Hindlimb muscle (tissue), 1 donor: Measurements from ENCODE around the gene SCIMP. TPM values are rescaled to one million over a fixed set of nuclear protein-coding genes. Genes with fewer than 3 reads are reported as not detected.
"Not testable (repeated sequence)": the region's sequence is repeated elsewhere in the genome, so short reads cannot be mapped to it uniquely, and the experiment has no call there.

ENCODE experiments used
- DNase-seq: peaks from one replicate; pipeline ENCODE4 v3.0.0-alpha.2; 2013
- polyA plus RNA-seq: library from polyadenylated mRNA; unstranded; fragments of 120-200 nt; gene quantifications from one replicate; pipeline ENCODE4 v1.2.1, GENCODE V29; 2013; ENCODE audit not compliant: insufficient read length

SCIMP gene
- polyA plus RNA-seq, 1 donor = 1.6 TPM

DNA sequence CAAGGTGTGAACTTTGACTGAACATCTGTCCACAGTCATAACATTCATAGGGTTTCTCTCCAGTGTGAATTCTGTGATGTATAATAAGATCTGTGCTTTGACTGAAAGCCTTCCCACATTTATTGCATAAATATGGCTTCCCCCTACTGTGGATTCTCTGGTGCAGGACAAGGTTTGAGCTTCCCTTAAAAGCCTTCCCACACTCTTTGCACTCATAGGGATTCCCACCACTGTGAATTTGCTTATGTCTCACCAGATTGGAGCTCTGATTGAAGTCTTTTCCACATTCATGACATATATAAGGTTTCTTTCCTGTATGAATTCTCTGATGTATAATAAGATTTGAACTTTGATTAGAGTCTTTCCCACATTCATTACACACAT is 51.3 kb downstream of the SCIMP start:
- DNase-seq = no peak

DNA sequence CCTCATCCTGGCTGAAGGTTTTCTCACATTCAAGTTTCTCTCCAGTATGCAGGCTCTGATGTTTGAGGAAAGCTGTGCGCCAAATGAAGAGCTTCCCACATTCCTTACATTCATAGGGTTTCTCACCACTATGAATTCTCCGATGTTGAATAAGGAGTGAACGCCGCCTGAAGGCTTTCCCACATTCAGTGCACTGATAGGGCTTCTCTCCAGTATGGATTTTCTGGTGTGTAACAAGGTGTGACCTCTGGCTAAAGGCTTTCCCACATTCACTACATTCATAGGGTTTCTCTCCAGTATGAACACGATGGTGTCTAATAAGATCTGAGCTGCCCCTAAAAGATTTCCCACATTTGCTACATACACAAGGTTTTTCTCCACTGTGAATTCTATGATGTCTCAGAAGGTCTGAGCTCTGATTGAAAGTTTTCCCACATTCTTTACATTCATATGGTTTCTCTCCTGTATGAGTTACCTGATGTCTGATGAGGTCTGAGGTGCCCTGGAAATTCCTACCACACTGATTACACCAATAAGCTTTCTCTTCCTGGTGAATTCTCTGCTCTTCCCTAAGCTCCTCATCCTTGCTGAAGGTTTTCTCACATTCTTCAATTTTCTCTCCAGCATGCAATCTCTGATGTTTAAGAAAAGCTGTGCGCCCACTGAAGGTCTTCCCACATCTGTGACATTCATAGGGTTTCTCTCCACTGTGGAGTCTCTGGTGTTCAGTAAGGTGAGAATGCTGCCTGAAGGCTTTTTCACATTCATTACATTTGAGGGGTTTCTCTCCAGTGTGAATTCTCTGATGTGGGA is 51.9 kb downstream of the SCIMP start:
- no peak for DNase-seq

DNA sequence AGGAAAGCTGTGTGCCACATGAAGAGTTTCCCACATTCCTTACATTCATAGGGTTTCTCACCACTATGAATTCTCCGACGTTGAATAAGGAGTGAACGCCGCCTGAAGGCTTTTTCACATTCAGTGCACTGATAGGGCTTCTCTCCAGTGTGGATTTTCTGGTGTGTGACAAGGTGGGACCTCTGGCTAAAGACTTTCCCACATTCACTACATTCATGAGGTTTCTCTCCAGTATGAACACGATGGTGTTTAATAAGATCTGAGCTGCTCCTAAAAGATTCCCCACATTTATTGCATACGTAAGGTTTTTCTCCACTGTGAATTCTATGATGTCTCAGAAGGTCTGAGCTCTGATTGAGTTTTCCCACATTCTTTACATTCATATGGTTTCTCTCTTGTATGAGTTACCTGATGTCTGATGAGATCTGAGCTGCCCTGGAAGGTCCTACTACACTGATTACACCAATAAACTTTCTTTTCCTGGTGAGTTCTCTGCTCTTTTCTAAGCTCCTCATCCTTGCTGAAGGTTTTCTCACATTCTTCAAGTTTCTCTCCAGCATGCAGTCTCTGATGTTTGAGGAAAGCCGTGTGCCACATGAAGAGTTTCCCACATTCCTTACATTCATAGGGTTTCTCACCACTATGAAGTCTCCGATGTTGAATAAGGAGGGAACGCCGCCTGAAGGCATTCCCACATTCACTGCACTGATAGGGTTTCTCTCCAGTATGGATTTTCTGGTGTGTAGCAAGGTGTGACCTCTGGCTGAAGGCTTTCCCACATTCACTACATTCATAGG is 53.0 kb downstream of the SCIMP start:
- DNase-seq = no peak

DNA sequence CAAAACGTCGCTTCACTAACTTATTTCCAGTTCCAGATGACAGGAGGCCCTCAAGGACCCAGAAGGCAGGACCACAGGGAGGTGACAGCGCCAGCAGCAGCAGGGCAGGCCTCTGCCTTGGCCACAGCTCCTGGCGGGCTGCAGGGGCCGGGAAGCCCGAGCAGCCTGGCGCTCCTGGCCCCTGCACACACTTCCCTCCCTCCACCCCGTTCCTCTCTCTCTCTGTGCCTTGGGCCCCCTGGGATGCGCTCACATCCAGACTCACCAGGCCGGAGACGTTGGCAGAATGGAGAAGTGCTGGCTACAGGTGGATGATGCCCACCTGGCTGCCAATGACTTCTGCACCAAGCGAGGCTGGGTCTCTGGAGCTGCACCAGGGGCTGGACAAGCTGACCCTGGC is 55.7 kb downstream of the SCIMP start:
- DNase-seq = no peak

DNA sequence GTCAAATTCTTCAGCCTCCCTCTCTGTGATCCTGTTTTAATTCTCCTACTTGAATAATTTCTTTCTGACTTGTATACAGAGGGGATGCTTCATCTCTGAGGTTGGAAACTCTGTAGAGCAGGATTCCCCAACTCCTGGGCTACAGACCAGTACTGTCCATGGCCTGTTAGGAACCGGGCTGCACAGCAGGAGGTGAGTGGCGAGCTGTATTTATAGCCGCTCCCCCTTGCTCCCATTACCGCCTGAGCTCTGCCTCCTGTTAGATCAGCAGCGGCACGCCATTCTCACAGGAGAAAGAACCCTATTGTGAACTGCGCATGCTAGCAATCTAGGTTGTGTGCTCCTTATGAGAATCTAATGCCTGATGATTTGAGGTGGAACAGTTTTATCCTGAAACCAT is 59.6 kb downstream of the SCIMP start:
- not testable (repeated sequence) for DNase-seq

DNA sequence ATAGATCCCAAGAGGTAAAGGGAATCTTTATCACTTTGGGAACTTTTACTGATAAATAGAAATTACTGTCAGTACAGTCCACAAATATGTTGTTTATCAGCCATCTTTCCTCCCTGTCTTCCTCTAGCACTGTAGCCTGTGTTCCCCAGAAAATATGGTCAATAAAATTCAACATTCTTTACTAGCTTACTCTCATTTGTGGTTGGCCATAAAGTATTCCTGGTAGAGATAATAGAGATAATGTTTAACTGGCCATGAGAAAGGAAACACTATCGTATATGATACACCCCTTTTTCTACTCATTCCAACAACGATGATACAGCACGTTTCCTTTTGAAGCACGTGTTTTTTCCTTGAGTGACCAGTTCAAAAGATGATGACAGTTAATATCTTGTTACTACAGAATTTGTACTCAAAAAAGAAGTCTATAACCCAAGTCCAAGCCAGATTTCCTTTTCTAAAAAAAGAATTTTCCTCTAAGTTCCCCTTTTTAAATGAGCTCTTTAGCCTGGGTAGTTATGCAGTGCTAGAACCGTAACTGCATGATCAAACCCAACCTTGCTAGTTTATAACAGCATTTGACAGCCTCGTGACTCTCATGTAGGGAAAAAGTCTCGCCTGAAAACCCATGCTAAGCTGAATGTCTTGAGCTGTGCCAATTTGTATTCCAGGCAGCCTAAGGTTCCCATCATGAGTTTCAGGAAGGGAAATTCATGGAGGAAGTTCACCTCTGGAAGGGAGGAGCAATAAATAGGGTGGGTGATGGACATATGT is 68.7 kb downstream of the SCIMP start:
- not testable (repeated sequence) for DNase-seq

DNA sequence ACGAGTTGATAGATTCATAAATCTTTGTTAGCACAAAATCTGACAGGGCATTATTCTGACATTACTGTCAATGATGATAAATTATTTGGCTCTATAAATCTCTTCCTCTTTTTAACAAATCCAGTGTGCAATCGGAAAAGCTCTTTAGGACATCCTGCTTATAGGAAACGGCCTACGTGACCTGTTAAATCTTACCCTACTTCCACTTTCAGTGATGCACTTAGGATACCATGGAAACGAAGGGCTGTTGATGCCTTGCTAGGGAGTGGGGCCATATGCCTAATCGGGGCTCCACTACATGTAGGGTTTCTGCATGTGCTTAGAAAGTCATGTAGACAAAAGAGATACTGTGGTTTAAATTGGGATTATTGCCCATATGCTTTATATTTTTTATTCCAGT is 70.2 kb downstream of the SCIMP start:
- DNase-seq = no peak

DNA sequence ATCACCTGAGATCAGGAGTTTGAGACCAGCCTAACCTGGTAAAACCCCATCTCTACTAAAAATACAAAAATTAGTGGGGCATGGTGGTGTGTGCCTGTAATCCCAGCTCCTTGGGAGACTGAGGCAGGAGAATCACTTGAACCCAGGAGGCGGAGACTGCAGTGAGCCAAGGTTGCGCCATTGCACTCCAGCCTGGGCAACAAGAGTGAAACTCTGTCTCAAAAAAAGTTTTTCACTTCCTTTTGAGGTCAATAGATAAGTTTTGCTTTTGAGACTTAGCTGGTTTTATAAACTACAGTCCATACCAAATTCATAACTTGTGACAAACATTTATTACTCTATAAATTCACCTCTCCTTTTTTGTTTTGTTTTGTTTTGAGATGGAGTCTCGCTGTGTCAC is 72.9 kb downstream of the SCIMP start:
- DNase-seq = not testable (repeated sequence)

DNA sequence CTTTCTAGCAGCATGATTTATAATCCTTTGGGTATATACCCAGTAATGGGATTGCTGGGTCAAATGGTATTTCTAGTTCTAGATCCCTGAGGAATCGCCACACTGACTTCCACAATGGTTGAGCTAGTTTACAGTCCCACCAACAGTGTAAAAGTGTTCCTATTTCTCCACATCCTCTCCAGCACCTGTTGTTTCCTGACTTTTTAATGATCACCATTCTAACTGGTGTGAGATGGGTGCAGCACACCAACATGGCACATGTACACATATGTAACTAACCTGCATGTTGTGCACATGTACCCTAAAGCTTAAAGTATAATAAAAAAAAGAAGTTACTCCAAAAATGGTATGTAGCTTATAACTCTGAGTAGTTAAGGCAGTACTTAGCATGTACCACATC is 74.0 kb downstream of the SCIMP start:
- not testable (repeated sequence) for DNase-seq

Other genes with a start within 250 kb of the SCIMP start
- gene CAMTA2, start 247.2 kb downstream of the SCIMP start, polyA plus RNA-seq = 32.9 TPM
- gene INCA1, start 237.3 kb downstream of the SCIMP start, polyA plus RNA-seq = 4.9 TPM
- gene KIF1C, start 236.9 kb downstream of the SCIMP start, polyA plus RNA-seq = 129 TPM
- not detected for gene SLC52A1, start 199.4 kb downstream of the SCIMP start, polyA plus RNA-seq
- gene ZFP3, start 156.4 kb downstream of the SCIMP start, polyA plus RNA-seq = 11.6 TPM
- 11.1 TPM for gene ZNF232, start 123.0 kb downstream of the SCIMP start, polyA plus RNA-seq
- gene USP6, start 118.8 kb downstream of the SCIMP start, polyA plus RNA-seq = 21.0 TPM
- 9.0 TPM for gene ZNF594, start 43.0 kb downstream of the SCIMP start, polyA plus RNA-seq
- gene RABEP1, start 47.4 kb upstream of the SCIMP start, polyA plus RNA-seq = 47.7 TPM
- gene NUP88, start 184.8 kb upstream of the SCIMP start, polyA plus RNA-seq = 50.6 TPM
- 52.3 TPM for gene RPAIN, start 185.3 kb upstream of the SCIMP start, polyA plus RNA-seq
- gene C1QBP, start 204.3 kb upstream of the SCIMP start, polyA plus RNA-seq = 111 TPM
- 13.6 TPM for gene DHX33, start 234.1 kb upstream of the SCIMP start, polyA plus RNA-seq